ENCODE results near the gene VDAC2. TPM values are rescaled to one million over a fixed set of nuclear protein-coding genes. Genes with fewer than 3 reads are reported as not detected.

VDAC2 gene
- total RNA-seq, 2 donors from 2014 or later: 278 to 454 TPM

DNA sequence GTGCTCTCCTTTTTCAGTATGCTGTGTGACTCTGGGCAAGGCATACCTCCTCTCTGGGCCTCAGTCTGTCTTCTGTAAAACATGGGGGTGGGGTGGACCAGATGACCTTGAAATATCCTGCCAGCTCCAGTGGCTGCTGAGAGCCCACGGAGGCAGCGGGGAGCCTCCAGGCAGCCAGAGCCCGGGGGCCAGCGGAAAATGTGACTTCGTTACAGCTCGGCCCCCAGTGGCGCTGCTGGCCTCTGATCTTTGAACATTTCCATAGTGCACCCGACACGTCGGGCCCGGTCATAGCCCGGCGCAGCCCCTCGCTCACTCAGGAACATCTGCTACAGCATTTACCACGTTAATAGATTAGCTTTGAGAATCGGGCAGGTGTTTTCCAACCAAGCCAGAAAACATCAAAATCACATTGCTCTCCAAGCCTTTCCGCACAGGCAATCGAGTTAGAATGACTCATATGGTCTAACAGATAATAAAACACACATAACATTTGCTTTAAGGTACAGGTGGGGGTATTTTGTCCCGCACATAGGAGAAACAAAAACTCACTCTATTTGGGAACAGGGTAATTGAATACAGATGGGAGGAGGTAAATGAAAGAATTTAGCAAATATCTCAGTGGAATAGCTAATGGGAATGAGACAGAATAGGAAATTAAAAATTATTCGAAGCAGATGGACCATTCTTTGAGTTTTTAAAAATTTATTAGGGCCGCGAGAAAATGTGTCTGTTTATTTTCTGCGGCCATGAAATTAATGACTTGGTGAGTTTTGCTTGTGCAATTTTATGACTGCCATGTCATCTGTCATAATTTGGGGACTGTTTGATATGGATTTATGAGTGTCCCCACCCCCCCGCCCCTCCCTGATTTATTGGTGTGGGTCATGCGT, 51.5 kb downstream of the VDAC2 start:
- Histone ChIP-seq H3K4me3 (no peak overlapping the region), H3K27me3 (no peaks in the 10 kb centered on the region), H3K4me1 (no peaks in the 10 kb centered on the region), H3K36me3 (no peaks in the 10 kb centered on the region), H3K9me3 (no peaks in the 10 kb centered on the region), H3K27ac (no peak overlapping the region)
- no peak for DNase-seq (ENCODE audit: low spot score)
- TF ChIP-seq, protein P1, sequence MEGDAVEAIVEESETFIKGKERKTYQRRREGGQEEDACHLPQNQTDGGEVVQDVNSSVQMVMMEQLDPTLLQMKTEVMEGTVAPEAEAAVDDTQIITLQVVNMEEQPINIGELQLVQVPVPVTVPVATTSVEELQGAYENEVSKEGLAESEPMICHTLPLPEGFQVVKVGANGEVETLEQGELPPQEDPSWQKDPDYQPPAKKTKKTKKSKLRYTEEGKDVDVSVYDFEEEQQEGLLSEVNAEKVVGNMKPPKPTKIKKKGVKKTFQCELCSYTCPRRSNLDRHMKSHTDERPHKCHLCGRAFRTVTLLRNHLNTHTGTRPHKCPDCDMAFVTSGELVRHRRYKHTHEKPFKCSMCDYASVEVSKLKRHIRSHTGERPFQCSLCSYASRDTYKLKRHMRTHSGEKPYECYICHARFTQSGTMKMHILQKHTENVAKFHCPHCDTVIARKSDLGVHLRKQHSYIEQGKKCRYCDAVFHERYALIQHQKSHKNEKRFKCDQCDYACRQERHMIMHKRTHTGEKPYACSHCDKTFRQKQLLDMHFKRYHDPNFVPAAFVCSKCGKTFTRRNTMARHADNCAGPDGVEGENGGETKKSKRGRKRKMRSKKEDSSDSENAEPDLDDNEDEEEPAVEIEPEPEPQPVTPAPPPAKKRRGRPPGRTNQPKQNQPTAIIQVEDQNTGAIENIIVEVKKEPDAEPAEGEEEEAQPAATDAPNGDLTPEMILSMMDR (IDR thresholded peaks at IDR 0.05): no peak

DNA sequence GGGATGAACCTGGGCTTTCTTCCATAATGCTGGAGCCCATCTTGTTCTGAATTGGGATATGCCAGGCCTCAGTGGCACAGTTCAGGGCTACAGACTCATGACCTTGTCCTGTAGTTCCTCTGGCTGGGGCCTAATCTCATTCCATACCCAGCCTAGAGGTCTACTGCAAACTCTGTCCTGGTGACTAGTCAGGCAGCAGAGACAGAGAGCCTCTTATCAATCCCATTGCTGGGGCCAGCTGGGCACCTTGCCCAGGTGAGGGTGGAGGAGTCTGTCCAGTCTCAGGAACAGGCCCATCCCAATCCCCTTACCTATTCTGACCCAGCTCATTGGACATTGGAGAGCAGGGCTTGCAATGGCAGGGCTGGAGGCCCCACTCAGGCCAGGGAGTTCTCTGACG, 53.2 kb downstream of the VDAC2 start:
- Histone ChIP-seq H3K27ac (no peak overlapping the region), H3K27me3 (no peaks in the 10 kb centered on the region), H3K4me1 (no peaks in the 10 kb centered on the region), H3K9me3 (no peaks in the 10 kb centered on the region), H3K4me3 (no peak overlapping the region), H3K36me3 (no peaks in the 10 kb centered on the region)
- TF ChIP-seq, protein P1 (IDR thresholded peaks at IDR 0.05): no peak
- DNase-seq (ENCODE audit: low spot score): no peak

DNA sequence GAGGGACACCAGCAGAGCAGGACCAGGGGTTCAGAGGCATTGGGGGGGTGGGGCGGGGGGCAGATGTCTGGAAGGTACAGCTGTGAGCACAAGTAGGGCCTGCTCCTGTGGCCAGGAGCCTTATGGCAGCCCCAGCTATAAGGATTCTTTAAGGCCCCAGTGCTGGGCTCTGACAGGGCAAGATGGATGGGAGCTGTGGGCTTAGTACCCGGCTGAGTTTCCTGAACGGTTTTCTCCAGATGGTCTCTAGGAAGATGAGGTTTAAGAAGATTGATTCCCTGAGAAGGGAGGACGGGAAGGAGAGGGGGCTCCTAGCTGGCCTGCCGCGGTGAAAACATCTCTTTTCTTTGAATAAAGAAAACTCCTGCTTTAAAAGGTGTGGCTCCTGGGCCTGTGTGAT, 55.3 kb downstream of the VDAC2 start:
- Histone ChIP-seq H3K9me3 (no peaks in the 10 kb centered on the region), H3K27ac (no peak overlapping the region), H3K27me3 (no peaks in the 10 kb centered on the region), H3K36me3 (no peaks in the 10 kb centered on the region), H3K4me1 (no peaks in the 10 kb centered on the region), H3K4me3 (no peak overlapping the region)
- no peak for DNase-seq (ENCODE audit: low spot score)
- TF ChIP-seq, protein P1 (IDR thresholded peaks at IDR 0.05): no peak

DNA sequence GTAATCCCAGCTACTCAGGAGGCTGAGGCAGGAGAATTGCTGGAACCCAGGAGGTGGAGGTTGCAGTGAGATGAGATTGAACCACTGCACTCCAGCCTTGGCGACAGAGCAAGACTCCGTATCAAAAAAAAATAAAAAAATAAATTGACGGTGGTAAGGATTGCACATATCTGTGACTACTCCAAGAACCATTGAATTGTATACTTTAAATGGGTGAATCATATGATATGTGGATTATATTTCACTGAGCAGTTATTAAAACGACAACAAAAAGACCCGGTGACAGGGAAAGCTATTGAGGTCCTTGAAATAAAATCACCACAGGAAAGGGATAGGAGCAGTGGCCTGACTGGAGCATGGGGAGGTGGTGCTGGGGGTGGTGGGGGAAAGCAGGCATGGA, 56.3 kb downstream of the VDAC2 start:
- H3K27me3 ChIP-seq: no peaks in the 10 kb centered on the region
- no peak overlapping the region for H3K4me3 ChIP-seq
- no peak overlapping the region for H3K27ac ChIP-seq
- H3K36me3 ChIP-seq: no peaks in the 10 kb centered on the region
- H3K9me3 ChIP-seq: no peaks in the 10 kb centered on the region
- no peaks in the 10 kb centered on the region for H3K4me1 ChIP-seq
- DNase-seq (ENCODE audit: low spot score): no peak
- TF ChIP-seq, protein P1 (IDR thresholded peaks at IDR 0.05): no peak

DNA sequence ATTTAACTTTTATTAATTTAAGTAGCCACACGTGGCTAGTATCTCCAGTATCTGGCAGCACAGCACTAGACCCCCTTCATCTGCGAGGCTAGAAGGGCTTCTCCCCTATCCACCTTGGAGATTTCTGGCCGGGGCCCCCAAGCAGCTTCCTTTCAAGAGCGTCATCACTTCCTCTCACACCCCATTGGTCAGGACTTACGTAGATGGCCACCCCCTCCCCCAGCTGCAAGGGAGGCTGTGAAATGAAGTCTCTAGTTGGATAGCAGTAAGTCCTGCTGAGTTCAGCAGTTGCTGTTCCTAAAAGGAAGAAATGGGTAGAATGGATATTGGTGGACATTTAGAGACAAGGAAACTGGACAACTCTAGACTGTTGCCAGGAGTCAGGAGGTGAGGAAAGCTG, 59.0 kb downstream of the VDAC2 start:
- TF ChIP-seq, protein P1 (IDR thresholded peaks at IDR 0.05): no peak
- Histone ChIP-seq H3K27ac (no peak overlapping the region), H3K9me3 (no peaks in the 10 kb centered on the region), H3K4me1 (no peaks in the 10 kb centered on the region), H3K36me3 (no peaks in the 10 kb centered on the region), H3K4me3 (no peak overlapping the region), H3K27me3 (no peaks in the 10 kb centered on the region)
- no peak for DNase-seq (ENCODE audit: low spot score)

Measured in right atrium auricular region (tissue), 2 donors.